ENCODE data around the gene TPP2.
A peak's percentile ranks its signal among the peaks of the same experiment; 100 is the strongest.

The TPP2 gene

GRCh38 chr13:102569488-102569887 lies 27.3 kb upstream of the TPP2 start:
- no peak overlapping the region for H3K27ac ChIP-seq (ENCODE audit: low read length)
- H3K9me3 ChIP-seq (ENCODE audit: control insufficient read depth in 1 of 2, low read length in 2 of 2) = no peaks in the 10 kb centered on the region
- H3K4me1 ChIP-seq (ENCODE audit: control insufficient read depth in 1 of 2, insufficient read depth in 2 of 2, low read length in 2 of 2) = no peaks in the 10 kb centered on the region
- no peak overlapping the region for H3K4me3 ChIP-seq (ENCODE audit: low read depth in 1 of 2, low read length in 2 of 2)
- no peaks in the 10 kb centered on the region for H3K36me3 ChIP-seq (ENCODE audit: control insufficient read depth in 1 of 2, insufficient read depth in 2 of 2, low read length in 2 of 2)
- H3K27me3 ChIP-seq (ENCODE audit: low read depth, low read length) = no peaks in the 10 kb centered on the region

GRCh38 chr13:102571075-102571474 lies 25.7 kb upstream of the TPP2 start:
- H3K27me3 ChIP-seq (ENCODE audit: low read depth, low read length) = no peaks in the 10 kb centered on the region
- H3K27ac ChIP-seq (ENCODE audit: low read length) = no peak overlapping the region
- H3K9me3 ChIP-seq (ENCODE audit: control insufficient read depth in 1 of 2, low read length in 2 of 2) = no peaks in the 10 kb centered on the region
- no peaks in the 10 kb centered on the region for H3K36me3 ChIP-seq (ENCODE audit: control insufficient read depth in 1 of 2, insufficient read depth in 2 of 2, low read length in 2 of 2)
- peaks cover 0 to under 1% of the 10 kb centered on the region in 2 donors for H3K4me1 ChIP-seq (ENCODE audit: control insufficient read depth in 1 of 2, insufficient read depth in 2 of 2, low read length in 2 of 2)
- H3K4me3 ChIP-seq (ENCODE audit: low read depth in 1 of 2, low read length in 2 of 2) = no peak overlapping the region

GRCh38 chr13:102572323-102572722 lies 24.5 kb upstream of the TPP2 start:
- Histone ChIP-seq H3K4me1 (ENCODE audit: control insufficient read depth in 1 of 2, insufficient read depth in 2 of 2, low read length in 2 of 2) (peaks cover 0 to 4% of the 10 kb centered on the region in 2 donors), H3K36me3 (ENCODE audit: control insufficient read depth in 1 of 2, insufficient read depth in 2 of 2, low read length in 2 of 2) (no peaks in the 10 kb centered on the region), H3K4me3 (ENCODE audit: low read depth in 1 of 2, low read length in 2 of 2) (no peak overlapping the region), H3K27me3 (ENCODE audit: low read depth, low read length) (no peaks in the 10 kb centered on the region), H3K9me3 (ENCODE audit: control insufficient read depth in 1 of 2, low read length in 2 of 2) (no peaks in the 10 kb centered on the region), H3K27ac (ENCODE audit: low read length) (no peak overlapping the region)

DNA sequence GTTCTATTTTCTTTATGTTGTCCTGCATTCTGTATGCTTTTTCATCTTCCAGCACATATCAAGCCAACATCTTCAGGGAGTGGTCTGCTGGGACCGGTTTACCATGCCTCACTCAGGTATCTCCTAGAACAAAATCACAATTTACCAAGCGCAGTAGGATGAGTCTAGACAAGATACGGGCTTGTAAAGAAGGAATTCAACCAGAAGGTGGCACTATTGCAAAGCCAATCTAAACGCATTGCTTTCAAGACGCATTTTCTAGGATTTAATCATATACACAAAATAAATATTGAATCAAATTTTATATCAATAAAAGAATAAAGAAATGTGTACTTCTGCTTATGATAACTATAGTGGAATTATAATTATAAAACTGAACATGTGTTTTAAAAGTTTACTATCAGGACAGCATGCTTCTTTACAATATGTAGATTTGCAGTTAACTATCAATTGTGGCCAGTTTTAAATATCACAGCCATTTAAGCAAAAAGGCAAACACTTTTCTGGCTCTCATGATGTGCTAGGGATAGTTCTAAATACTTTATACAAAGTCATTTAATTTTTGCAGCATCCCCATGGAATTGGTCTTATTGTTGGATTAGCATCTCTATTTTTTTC lies 16.1 kb upstream of the TPP2 start:
- no peak overlapping the region for H3K4me3 ChIP-seq (ENCODE audit: low read depth in 1 of 2, low read length in 2 of 2)
- no peaks in the 10 kb centered on the region for H3K27me3 ChIP-seq (ENCODE audit: low read depth, low read length)
- H3K36me3 ChIP-seq (ENCODE audit: control insufficient read depth in 1 of 2, insufficient read depth in 2 of 2, low read length in 2 of 2) = no peaks in the 10 kb centered on the region
- no peak overlapping the region for H3K27ac ChIP-seq (ENCODE audit: low read length)
- no peaks in the 10 kb centered on the region for H3K9me3 ChIP-seq (ENCODE audit: control insufficient read depth in 1 of 2, low read length in 2 of 2)
- peaks cover 0 to 4% of the 10 kb centered on the region in 2 donors for H3K4me1 ChIP-seq (ENCODE audit: control insufficient read depth in 1 of 2, insufficient read depth in 2 of 2, low read length in 2 of 2)

DNA sequence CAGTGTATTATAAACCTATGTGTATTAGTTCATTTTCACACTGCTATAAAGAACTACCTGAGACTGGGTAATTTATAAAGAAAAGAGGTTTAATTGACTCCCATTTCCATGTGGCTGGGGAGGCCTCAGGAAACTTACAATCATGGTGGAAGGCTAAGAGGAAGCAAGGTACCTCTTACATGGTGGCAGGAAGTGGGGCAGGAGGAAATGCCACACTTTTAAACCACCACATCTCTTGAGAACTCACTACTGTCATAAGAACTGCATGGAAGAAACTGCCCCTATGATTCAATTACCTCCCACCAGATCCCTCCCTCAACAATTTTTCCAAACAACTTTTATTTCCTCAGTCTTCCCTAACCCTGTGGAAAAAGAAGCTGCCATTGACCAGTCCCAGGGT lies 14.5 kb upstream of the TPP2 start:
- Histone ChIP-seq H3K4me3 (ENCODE audit: low read depth in 1 of 2, low read length in 2 of 2) (no peak overlapping the region), H3K27ac (ENCODE audit: low read length) (no peak overlapping the region), H3K4me1 (ENCODE audit: control insufficient read depth in 1 of 2, insufficient read depth in 2 of 2, low read length in 2 of 2) (no peaks in the 10 kb centered on the region), H3K36me3 (ENCODE audit: control insufficient read depth in 1 of 2, insufficient read depth in 2 of 2, low read length in 2 of 2) (no peaks in the 10 kb centered on the region), H3K9me3 (ENCODE audit: control insufficient read depth in 1 of 2, low read length in 2 of 2) (no peaks in the 10 kb centered on the region), H3K27me3 (ENCODE audit: low read depth, low read length) (no peaks in the 10 kb centered on the region)

- Histone ChIP-seq H3K9me3 (ENCODE audit: control insufficient read depth in 1 of 2, low read length in 2 of 2) (no peaks in the 10 kb centered on the region), H3K36me3 (ENCODE audit: control insufficient read depth in 1 of 2, insufficient read depth in 2 of 2, low read length in 2 of 2) (no peaks in the 10 kb centered on the region), H3K27ac (ENCODE audit: low read length) (no peak overlapping the region), H3K27me3 (ENCODE audit: low read depth, low read length) (no peaks in the 10 kb centered on the region), H3K4me3 (ENCODE audit: low read depth in 1 of 2, low read length in 2 of 2) (no peak overlapping the region), H3K4me1 (ENCODE audit: control insufficient read depth in 1 of 2, insufficient read depth in 2 of 2, low read length in 2 of 2) (no peaks in the 10 kb centered on the region)
Measured at GRCh38 chr13:102584434-102584833, 12.4 kb upstream of the TPP2 start.

GRCh38 chr13:102586615-102587014 lies 10.2 kb upstream of the TPP2 start:
- H3K27me3 ChIP-seq (ENCODE audit: low read depth, low read length) = no peaks in the 10 kb centered on the region
- H3K9me3 ChIP-seq (ENCODE audit: control insufficient read depth in 1 of 2, low read length in 2 of 2) = no peaks in the 10 kb centered on the region
- no peak overlapping the region for H3K4me3 ChIP-seq (ENCODE audit: low read depth in 1 of 2, low read length in 2 of 2)
- no peaks in the 10 kb centered on the region for H3K36me3 ChIP-seq (ENCODE audit: control insufficient read depth in 1 of 2, insufficient read depth in 2 of 2, low read length in 2 of 2)
- H3K4me1 ChIP-seq (ENCODE audit: control insufficient read depth in 1 of 2, insufficient read depth in 2 of 2, low read length in 2 of 2) = no peaks in the 10 kb centered on the region
- no peak overlapping the region for H3K27ac ChIP-seq (ENCODE audit: low read length)

GRCh38 chr13:102587916-102588315 lies 8.9 kb upstream of the TPP2 start:
- no peaks in the 10 kb centered on the region for H3K36me3 ChIP-seq (ENCODE audit: control insufficient read depth in 1 of 2, insufficient read depth in 2 of 2, low read length in 2 of 2)
- H3K9me3 ChIP-seq (ENCODE audit: control insufficient read depth in 1 of 2, low read length in 2 of 2) = no peaks in the 10 kb centered on the region
- no peak overlapping the region for H3K4me3 ChIP-seq (ENCODE audit: low read depth in 1 of 2, low read length in 2 of 2)
- H3K27me3 ChIP-seq (ENCODE audit: low read depth, low read length) = no peaks in the 10 kb centered on the region
- H3K4me1 ChIP-seq (ENCODE audit: control insufficient read depth in 1 of 2, insufficient read depth in 2 of 2, low read length in 2 of 2) = no peaks in the 10 kb centered on the region
- no peak overlapping the region for H3K27ac ChIP-seq (ENCODE audit: low read length)

DNA sequence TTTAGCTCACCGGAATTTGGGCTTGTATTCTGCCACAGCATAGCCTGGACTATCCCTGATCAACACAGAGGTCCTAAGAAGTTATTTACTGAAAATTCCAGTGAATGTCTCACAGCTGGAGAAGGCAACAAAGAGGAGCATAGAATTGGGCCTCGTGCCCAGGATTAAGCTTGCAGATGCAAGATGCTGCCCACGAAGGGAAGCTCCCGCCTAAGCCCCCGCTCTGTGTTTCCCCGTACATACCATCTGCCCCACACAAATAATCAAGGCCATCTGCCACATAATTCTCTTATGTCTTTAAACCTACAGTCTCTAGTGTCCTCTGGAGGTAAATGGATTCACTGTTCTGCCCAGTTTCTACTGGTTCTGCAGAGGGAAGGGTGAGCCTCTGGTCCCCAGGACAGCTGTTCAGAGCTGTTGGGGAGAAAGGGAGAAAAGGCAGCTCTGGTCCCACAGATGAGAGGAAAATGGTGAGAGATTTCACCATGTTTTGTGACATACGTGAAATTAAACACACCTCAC lies 7.4 kb upstream of the TPP2 start:
- no peaks in the 10 kb centered on the region for H3K9me3 ChIP-seq (ENCODE audit: control insufficient read depth in 1 of 2, low read length in 2 of 2)
- no peaks in the 10 kb centered on the region for H3K27me3 ChIP-seq (ENCODE audit: low read depth, low read length)
- H3K36me3 ChIP-seq (ENCODE audit: control insufficient read depth in 1 of 2, insufficient read depth in 2 of 2, low read length in 2 of 2) = no peaks in the 10 kb centered on the region
- H3K27ac ChIP-seq (ENCODE audit: low read length) = no peak overlapping the region
- no peaks in the 10 kb centered on the region for H3K4me1 ChIP-seq (ENCODE audit: control insufficient read depth in 1 of 2, insufficient read depth in 2 of 2, low read length in 2 of 2)
- no peak overlapping the region for H3K4me3 ChIP-seq (ENCODE audit: low read depth in 1 of 2, low read length in 2 of 2)

- H3K36me3 ChIP-seq (ENCODE audit: control insufficient read depth in 1 of 2, insufficient read depth in 2 of 2, low read length in 2 of 2) = peaks cover 0 to 3% of the 10 kb centered on the region in 2 donors
- no peaks in the 10 kb centered on the region for H3K9me3 ChIP-seq (ENCODE audit: control insufficient read depth in 1 of 2, low read length in 2 of 2)
- peak overlapping the region; percentile 62 for H3K27ac ChIP-seq (ENCODE audit: low read length)
- peaks cover 6 to 10% of the 10 kb centered on the region in 2 donors for H3K4me1 ChIP-seq (ENCODE audit: control insufficient read depth in 1 of 2, insufficient read depth in 2 of 2, low read length in 2 of 2)
- H3K27me3 ChIP-seq (ENCODE audit: low read depth, low read length) = no peaks in the 10 kb centered on the region
- H3K4me3 ChIP-seq (ENCODE audit: low read depth in 1 of 2, low read length in 2 of 2) = peak overlapping the region; percentile 72 to 90
Measured at GRCh38 chr13:102591988-102592781, 4.6 kb upstream of the TPP2 start.

- H3K4me1 ChIP-seq (ENCODE audit: control insufficient read depth in 1 of 2, insufficient read depth in 2 of 2, low read length in 2 of 2) = peaks cover 13 to 16% of the 10 kb centered on the region in 2 donors
- no peaks in the 10 kb centered on the region for H3K9me3 ChIP-seq (ENCODE audit: control insufficient read depth in 1 of 2, low read length in 2 of 2)
- no peak overlapping the region for H3K4me3 ChIP-seq (ENCODE audit: low read depth in 1 of 2, low read length in 2 of 2)
- no peaks in the 10 kb centered on the region for H3K27me3 ChIP-seq (ENCODE audit: low read depth, low read length)
- no peak overlapping the region for H3K27ac ChIP-seq (ENCODE audit: low read length)
- peaks cover 0 to 3% of the 10 kb centered on the region in 2 donors for H3K36me3 ChIP-seq (ENCODE audit: control insufficient read depth in 1 of 2, insufficient read depth in 2 of 2, low read length in 2 of 2)
Measured at GRCh38 chr13:102593466-102593865, 3.3 kb upstream of the TPP2 start.

All from muscle layer of duodenum (tissue), 2 donors.